Brain microvascular endothelial cell (primary cell): ENCODE results near the gene HOXA13.

Experiments
- DNase-seq: peaks from one replicate; pipeline ENCODE4 v3.0.0-alpha.2; 2020
- H3K27ac ChIP-seq: fragments of 250-450 bp; sonication (Bioruptor Pico); 2 replicates; pipeline ENCODE4 v1.5.1; 2020; ENCODE audit warnings: mild to moderate bottlenecking, moderate library complexity
- H3K27me3 ChIP-seq: fragments of 250-450 bp; sonication (Bioruptor Pico); replicated peaks from 2 replicates; pipeline ENCODE4 v1.5.1; 2020; ENCODE audit warnings: mild to moderate bottlenecking
- H3K36me3 ChIP-seq: fragments of 250-450 bp; sonication (Bioruptor Pico); replicated peaks from 2 replicates; pipeline ENCODE4 v1.5.1; 2020; ENCODE audit warnings: mild to moderate bottlenecking
- H3K4me3 ChIP-seq: 2 replicates; pipeline ENCODE4 v1.5.1; 2011; ENCODE audit warnings: low read depth, mild to moderate bottlenecking, control low read depth, low read length, moderate library complexity
- CTCF ChIP-seq: IDR thresholded peaks from 2 replicates; pipeline ENCODE4 v1.5.1; 2011; ENCODE audit warnings: low read depth, mild to moderate bottlenecking, moderate library complexity, low read length, control low read depth, inconsistent platforms; ENCODE audit errors: missing control alignments
- in situ Hi-C: cut with HindIII; loops from 2 replicates; pipeline ENCODE4 v1.10.0; 2017; ENCODE audit warnings: low sequenced_read_pairs, low pct_ligation_motif_present

Gene HOXA13

GRCh38 chr7:27180431-27181420 is 19.2 kb downstream of the HOXA13 start:
- Histone ChIP-seq H3K4me3 (no peak overlapping the region), H3K36me3 (no peaks in the 10 kb centered on the region), H3K27ac (no peak overlapping the region), H3K27me3 (peaks cover 92% of the 10 kb centered on the region)
- no peak for DNase-seq
- no peak for TF ChIP-seq CTCF
- in situ Hi-C loops, result no loop called here

- H3K36me3 ChIP-seq, result no peaks in the 10 kb centered on the region
- no peak for DNase-seq
- peak; percentile 87 for TF ChIP-seq CTCF
- H3K27ac ChIP-seq, result no peak overlapping the region
- H3K27me3 ChIP-seq, result peaks cover 92% of the 10 kb centered on the region
- no peak overlapping the region for H3K4me3 ChIP-seq
- in situ Hi-C loops, result no loop called here
These were observed 20.1 kb downstream of the HOXA13 start for GRCh38 chr7:27179503-27180430.

- in situ Hi-C loops, result no loop called here
- H3K36me3 ChIP-seq, result no peaks in the 10 kb centered on the region
- no peak for TF ChIP-seq CTCF
- no peak for DNase-seq
- H3K27me3 ChIP-seq, result peaks cover 92% of the 10 kb centered on the region
- no peak overlapping the region for H3K27ac ChIP-seq
- no peak overlapping the region for H3K4me3 ChIP-seq
These were observed 20.9 kb downstream of the HOXA13 start for GRCh38 chr7:27179030-27179429.

- in situ Hi-C loops, result no loop called here
- no peak overlapping the region for H3K4me3 ChIP-seq
These were observed 21.5 kb downstream of the HOXA13 start for GRCh38 chr7:27178366-27178765.

More at GRCh38 chr7:27178366-27178765, 21.5 kb downstream of the HOXA13 start:
- no peak for TF ChIP-seq CTCF
- Histone ChIP-seq H3K36me3 (no peaks in the 10 kb centered on the region), H3K27ac (no peak overlapping the region), H3K27me3 (peaks cover 93% of the 10 kb centered on the region)
- DNase-seq, result no peak
